GM18502 (cell line): ENCODE results near the gene QSER1.
A peak's percentile ranks its signal among the peaks of the same experiment; 100 is the strongest.
"Not testable (repeated sequence)": the region's sequence is repeated elsewhere in the genome, so short reads cannot be mapped to it uniquely, and the experiment has no call there.

Experiments
- ATAC-seq: cut with Tn5 transposase; IDR thresholded peaks from one replicate; pipeline ENCODE4 v1.9.1; 2021; ENCODE audit warnings: mild to moderate bottlenecking; ENCODE audit not compliant: unreplicated experiment, poor library complexity

Gene QSER1

GRCh38 chr11:32921204-32921603, 28.6 kb downstream of the QSER1 start:
- ATAC-seq, result no peak

- ATAC-seq, result no peak
Measured at GRCh38 chr11:32931606-32932005, 39.0 kb downstream of the QSER1 start.

DNA sequence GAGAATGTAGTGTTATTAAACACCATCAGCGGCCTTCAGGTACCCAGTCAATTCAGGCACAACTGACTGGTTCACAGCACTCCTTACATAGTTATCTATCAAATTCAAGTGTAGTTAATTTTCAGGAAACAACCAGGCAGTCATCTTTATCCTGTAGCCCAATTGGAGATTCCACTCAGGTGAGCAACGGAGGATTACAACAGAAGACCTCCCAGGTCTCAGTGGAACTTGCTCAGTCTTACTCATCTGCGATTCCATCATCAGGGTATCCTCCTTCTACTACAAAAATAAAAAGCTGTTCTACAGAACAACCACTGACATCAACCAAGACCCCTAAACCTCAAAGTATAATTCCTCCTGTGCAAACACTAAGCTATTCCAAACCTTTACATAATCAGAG, 39.6 kb downstream of the QSER1 start:
- ATAC-seq, result no peak

GRCh38 chr11:32935462-32936029, 42.9 kb downstream of the QSER1 start:
- no peak for ATAC-seq

- ATAC-seq, result not testable (repeated sequence)
Measured at GRCh38 chr11:32936178-32936577, 43.6 kb downstream of the QSER1 start.

- not testable (repeated sequence) for ATAC-seq
Measured at GRCh38 chr11:32937283-32937682, 44.7 kb downstream of the QSER1 start.

- peak; percentile 66 for ATAC-seq
Measured at GRCh38 chr11:32939046-32939445, 46.4 kb downstream of the QSER1 start.

GRCh38 chr11:32939866-32940265, 47.3 kb downstream of the QSER1 start:
- no peak for ATAC-seq

GRCh38 chr11:32940865-32941264, 48.3 kb downstream of the QSER1 start:
- peak; percentile 63 for ATAC-seq

- no peak for ATAC-seq
Measured at GRCh38 chr11:32947978-32948377, 55.4 kb downstream of the QSER1 start.

- ATAC-seq, result no peak
Measured at GRCh38 chr11:32949739-32950138, 57.1 kb downstream of the QSER1 start.

DNA sequence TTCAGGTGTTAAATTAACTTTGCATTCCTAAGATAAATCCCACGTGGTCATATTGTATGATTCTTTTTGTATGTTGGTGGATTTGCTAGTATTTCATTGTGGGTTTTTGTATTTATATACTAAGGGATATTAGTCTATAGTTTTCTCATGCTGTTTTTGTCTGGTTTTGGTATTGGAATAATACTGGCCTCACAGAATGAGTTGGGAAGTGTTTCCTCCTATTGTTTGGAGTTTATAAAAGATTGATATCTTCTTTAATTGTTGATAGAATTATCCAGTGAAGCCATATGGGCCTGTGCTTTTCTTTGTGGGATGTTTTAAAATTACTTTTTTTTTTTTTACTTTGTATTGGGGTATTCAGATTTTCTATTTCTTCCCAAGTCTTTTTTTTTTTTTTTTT, 59.8 kb downstream of the QSER1 start:
- no peak for ATAC-seq

DNA sequence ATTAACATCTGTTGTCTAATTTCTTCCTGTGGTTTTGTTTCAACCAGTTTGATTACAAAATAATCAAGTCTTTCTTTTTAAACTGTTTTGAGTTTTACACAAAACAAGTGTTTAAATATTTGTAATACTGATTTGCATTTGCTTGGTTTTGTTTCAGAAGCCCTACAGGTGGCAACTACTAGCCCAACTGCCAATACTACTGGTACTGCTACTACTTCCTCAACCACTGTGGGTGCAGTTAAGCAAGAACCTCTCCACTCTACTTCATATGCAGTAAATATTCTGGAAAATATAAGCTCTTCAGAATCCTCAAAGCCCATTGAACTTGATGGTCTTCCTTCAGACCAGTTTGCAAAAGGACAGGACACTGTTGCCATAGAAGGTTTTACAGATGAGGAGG, 61.1 kb downstream of the QSER1 start:
- no peak for ATAC-seq

DNA sequence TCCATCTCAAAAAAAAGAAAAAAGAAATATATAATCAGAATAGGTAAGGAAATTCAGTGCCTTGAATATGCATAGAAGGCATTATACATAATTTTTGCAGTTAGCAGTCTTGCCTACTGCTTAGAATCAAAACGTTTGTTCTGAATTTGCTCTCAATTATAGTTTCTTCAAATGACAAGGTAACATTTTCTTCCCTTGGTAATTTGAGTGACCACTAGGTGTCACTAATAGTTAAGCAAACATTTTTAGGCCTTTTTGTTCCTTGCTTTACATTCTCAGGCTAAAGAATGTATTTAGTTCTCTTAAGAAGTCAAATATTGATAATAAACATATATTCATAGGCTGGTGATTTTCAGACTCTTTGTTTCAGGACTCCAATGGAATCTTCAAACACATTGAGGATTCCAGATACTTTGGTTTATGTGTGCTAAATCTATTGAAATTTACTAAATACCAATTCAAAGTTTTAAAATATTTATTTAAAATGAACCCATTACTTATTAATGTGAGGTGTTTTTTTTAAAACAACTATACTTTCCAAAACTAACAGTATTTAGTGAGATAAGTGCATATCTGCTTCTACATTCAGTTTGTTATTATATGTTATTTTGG, 68.0 kb downstream of the QSER1 start:
- no peak for ATAC-seq

- no peak for ATAC-seq
Measured at GRCh38 chr11:32962016-32962415, 69.4 kb downstream of the QSER1 start.

DNA sequence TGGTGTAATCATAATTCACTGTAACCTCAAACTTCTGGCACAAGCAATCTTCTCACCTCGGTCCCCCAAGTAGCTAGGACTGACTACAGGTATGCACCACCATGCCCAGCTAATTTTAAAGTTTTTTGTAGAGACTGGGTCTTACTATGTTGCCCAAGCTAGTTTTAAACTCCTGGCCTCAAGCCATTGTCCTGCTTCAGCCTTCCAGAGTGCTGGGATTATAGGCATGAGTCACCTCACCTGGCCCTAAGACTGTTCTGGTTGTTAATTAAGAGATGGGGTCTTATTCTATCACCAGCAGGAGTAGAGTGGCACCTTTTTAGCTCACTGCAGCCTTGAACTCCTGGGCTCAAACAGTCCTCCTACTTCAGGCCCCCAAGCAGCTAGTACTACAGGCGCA, 71.1 kb downstream of the QSER1 start:
- ATAC-seq, result no peak

- ATAC-seq, result no peak
Measured at GRCh38 chr11:32968541-32968940, 75.9 kb downstream of the QSER1 start.

- ATAC-seq, result not testable (repeated sequence)
Measured at GRCh38 chr11:32972233-32972632, 79.6 kb downstream of the QSER1 start.

DNA sequence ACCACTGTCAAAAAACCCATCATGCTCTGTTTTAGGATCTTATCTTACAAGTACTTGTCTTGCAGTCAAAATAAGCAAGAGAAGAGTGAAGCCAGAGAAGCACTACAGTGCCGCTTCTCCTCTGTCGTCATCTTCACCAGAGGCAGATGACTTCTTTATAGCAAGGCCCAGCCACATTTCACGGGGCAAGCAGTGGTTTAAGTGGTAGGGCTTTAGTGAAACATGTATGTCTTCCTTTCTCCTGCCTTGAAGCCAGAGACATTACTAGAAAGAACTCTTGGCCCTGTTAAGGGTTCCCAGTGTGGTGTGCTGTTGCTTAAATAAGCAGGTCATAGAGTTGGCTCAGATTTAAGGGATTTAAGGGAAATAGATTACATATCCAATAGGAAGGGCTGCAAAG, 80.2 kb downstream of the QSER1 start:
- ATAC-seq, result no peak

GRCh38 chr11:32982626-32983025, 90.0 kb downstream of the QSER1 start:
- no peak for ATAC-seq

DNA sequence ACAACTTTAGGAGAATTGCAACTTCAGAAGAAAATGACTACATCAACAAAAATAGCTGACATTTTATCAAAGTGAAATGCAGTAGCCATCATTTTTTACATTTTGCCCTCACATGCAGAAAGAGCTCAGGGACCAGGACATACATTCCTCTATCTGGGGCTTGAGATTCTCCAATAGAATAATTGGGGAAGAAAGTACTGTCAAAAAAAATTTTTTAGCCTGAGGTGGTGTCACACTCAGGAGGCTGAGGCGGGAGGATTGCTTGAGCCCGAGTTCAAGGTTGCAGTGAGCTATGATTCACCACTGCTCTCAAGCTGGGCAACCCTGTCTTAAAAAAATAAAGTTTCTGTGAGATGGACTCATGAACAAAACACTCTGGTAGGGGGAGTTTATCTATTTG, 90.9 kb downstream of the QSER1 start:
- ATAC-seq, result no peak

DNA sequence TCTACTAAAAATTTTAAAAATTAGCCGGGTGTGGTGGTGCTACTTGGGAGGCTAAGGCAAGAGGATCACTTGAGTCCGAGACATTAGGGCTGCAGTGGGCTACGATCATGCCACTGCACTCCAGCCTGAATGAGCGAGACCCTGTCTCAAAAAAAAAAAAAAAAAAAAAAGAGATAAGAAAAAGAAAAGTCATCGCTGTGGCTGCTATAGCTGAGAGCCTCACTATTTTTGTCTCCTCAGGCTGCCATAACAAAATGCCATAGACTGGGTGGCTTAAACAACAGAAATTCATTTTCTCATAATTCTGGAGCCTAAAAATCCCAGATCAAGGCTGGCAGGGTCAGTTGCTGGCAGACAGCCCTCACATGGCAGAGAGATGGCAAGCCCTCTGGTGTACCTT, 93.0 kb downstream of the QSER1 start:
- no peak for ATAC-seq
